Uterus (tissue), 4 donors: ENCODE results near the gene DAPK3. TPM values are rescaled to one million over a fixed set of nuclear protein-coding genes. Genes with fewer than 3 reads are reported as not detected.
"Not testable (repeated sequence)": the region's sequence is repeated elsewhere in the genome, so short reads cannot be mapped to it uniquely, and the experiment has no call there.

Experiments
- DNase-seq, 2 donors: peaks; one replicate each; pipeline ENCODE4 v3.0.0-alpha.2; 2019 to 2020
- H3K27ac ChIP-seq, 2 donors: fragments of 200-600 bp; sonication (generic); 1 replicate in 1 of 2; 2 replicates in 1 of 2; pipeline ENCODE4 v1.5.1; 2016 to 2018
- H3K27me3 ChIP-seq, 2 donors: fragments of 200-600 bp; sonication (generic); one replicate each; pipeline ENCODE4 v1.5.1; 2018 to 2019; ENCODE audit warnings: control low read depth in 1 of 2
- H3K36me3 ChIP-seq, 2 donors: fragments of 200-600 bp; sonication (generic); one replicate each; pipeline ENCODE4 v1.5.1; 2019; ENCODE audit warnings: control low read depth in 1 of 2
- H3K4me1 ChIP-seq, 2 donors: fragments of 200-600 bp; sonication (generic); one replicate each; pipeline ENCODE4 v1.5.1; 2018 to 2019; ENCODE audit warnings: control low read depth in 1 of 2
- H3K4me3 ChIP-seq, 2 donors: fragments of 200-600 bp; sonication (generic); 1 replicate in 1 of 2; 2 replicates in 1 of 2; pipeline ENCODE4 v1.5.1; 2018 to 2019; ENCODE audit warnings: mild to moderate bottlenecking in 1 of 2
- H3K9me3 ChIP-seq, 2 donors: fragments of 200-600 bp; sonication (generic); one replicate each; pipeline ENCODE4 v1.5.1; 2019; ENCODE audit warnings: control low read depth in 1 of 2
- CTCF ChIP-seq, 4 experiments: fragments of 200-600 bp in 2 of 4; fragments of 450-650 bp in 2 of 4; sonication (generic) in 2 of 4; IDR thresholded peaks; one replicate each; pipeline ENCODE4 v1.5.1; 2016 to 2019; ENCODE audit warnings: antibody characterized with exemption in 4 of 4, mild to moderate bottlenecking in 2 of 4, moderate library complexity in 1 of 4
- POLR2A ChIP-seq, 2 donors: fragments of 450-650 bp; IDR thresholded peaks; one replicate each; pipeline ENCODE4 v1.6.1; 2016; ENCODE audit warnings: antibody characterized with exemption in 2 of 2, mild to moderate bottlenecking in 1 of 2, moderate library complexity in 1 of 2
- intact Hi-C: fragments of 100-400 bp; cut with DNase I; formaldehyde crosslinking; loops from one replicate; pipeline ENCODE4 v1.15.1; 2023; ENCODE audit warnings: low total_unique reads
- total RNA-seq, 4 donors: library from RNA; depleted of rRNA in 3 of 4; stranded (reverse); fragments of >200 nt in 3 of 4; gene quantifications; one replicate each; pipeline versions ENCODE4 v1.1.0 to v1.2.4, GENCODE V29; 2014 to 2023
- donor health status: DM: yes; HTN: yes; CAD: no.

Gene DAPK3
- total RNA-seq, 4 donors from 2014 or later, result 7.1 to 119 (median 91.9) TPM

- H3K27me3 ChIP-seq, result no peaks in the 10 kb centered on the region
- TF ChIP-seq POLR2A (IDR thresholded peaks at IDR 0.05) (no peak), CTCF (IDR thresholded peaks at IDR 0.05) (no peak)
- no peak overlapping the region for H3K4me3 ChIP-seq
- H3K9me3 ChIP-seq, result no peaks in the 10 kb centered on the region
- DNase-seq, result no peak
- no peaks in the 10 kb centered on the region for H3K4me1 ChIP-seq
- H3K27ac ChIP-seq, result no peak overlapping the region
- no peaks in the 10 kb centered on the region for H3K36me3 ChIP-seq
- intact Hi-C loops, result no loop called here
Observed at GRCh38 chr19:3959766-3960131, 11.2 kb downstream of the DAPK3 start.

DNA sequence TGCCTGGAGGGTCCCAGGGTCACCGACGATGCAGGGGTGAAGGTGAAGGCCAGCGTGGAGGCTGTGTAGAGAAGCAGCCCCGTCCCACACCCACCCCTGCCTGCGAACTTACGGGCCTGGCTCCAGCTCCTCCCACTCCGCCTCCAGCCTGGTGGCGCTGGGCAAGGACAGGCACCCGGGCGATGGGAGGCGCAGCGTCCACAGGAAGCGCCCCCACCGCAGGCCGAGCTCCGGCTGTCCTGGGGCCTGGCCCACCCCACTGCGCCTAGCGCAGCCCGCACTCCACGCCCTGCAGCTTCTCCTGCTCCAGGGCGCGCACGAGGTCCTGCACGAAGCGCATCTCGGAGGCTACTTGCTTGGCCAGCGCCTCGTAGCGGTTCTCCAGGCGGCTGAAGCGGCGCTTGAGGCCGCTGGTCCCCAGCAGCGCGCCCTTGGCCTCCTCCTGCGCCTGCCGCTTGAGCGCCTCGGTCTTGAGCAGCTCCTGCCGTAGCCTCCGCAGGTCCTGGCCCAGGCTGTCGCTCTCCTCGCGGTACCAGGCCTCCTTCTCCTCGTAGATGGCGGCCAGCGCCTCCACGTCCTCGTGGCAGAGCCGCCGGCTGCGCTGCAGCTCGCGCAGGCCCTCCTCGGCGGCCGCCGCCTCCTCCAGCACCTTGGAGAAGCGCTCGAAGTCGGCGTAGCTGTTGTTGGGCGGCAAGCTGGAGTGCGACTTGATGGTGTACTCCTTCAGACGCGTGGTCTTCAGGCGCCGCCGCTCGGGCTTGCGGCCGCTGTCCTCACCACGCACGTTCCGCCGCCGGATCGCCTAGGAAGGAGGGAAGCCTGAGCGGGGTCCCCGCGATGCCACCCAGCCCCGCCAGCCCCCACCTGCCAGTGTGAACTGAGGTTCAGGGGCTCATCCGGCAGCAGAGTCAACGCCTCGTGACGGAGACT lies 11.8 kb downstream of the DAPK3 start:
- intact Hi-C loops, result no loop called here
- Histone ChIP-seq H3K27me3 (no peaks in the 10 kb centered on the region), H3K36me3 (no peaks in the 10 kb centered on the region), H3K4me3 (no peak overlapping the region), H3K4me1 (no peaks in the 10 kb centered on the region), H3K9me3 (no peaks in the 10 kb centered on the region), H3K27ac (no peak overlapping the region)
- DNase-seq, result no peak
- TF ChIP-seq POLR2A (IDR thresholded peaks at IDR 0.05), result no peak
- TF ChIP-seq CTCF (IDR thresholded peaks at IDR 0.05), result no peak

- H3K9me3 ChIP-seq, result no peaks in the 10 kb centered on the region
- intact Hi-C loops, result no loop called here
- H3K4me1 ChIP-seq, result no peaks in the 10 kb centered on the region
- TF ChIP-seq POLR2A (IDR thresholded peaks at IDR 0.05) (no peak), CTCF (IDR thresholded peaks at IDR 0.05) (no peak)
- no peak overlapping the region for H3K27ac ChIP-seq
- no peak overlapping the region for H3K4me3 ChIP-seq
- no peak for DNase-seq
- H3K27me3 ChIP-seq, result no peaks in the 10 kb centered on the region
- H3K36me3 ChIP-seq, result no peaks in the 10 kb centered on the region
Observed at GRCh38 chr19:3955688-3956087, 15.2 kb downstream of the DAPK3 start.

- H3K27me3 ChIP-seq, H3K4me1 ChIP-seq, intact Hi-C loops, H3K4me3 ChIP-seq, H3K9me3 ChIP-seq, DNase-seq, H3K27ac ChIP-seq, H3K36me3 ChIP-seq: not testable (repeated sequence)
Observed at GRCh38 chr19:3955276-3955675, 15.6 kb downstream of the DAPK3 start.

- no peaks in the 10 kb centered on the region for H3K36me3 ChIP-seq
- H3K27ac ChIP-seq, result no peak overlapping the region
- H3K27me3 ChIP-seq, result no peaks in the 10 kb centered on the region
- no peak overlapping the region for H3K4me3 ChIP-seq
- intact Hi-C loops, result no loop called here
- H3K4me1 ChIP-seq, result no peaks in the 10 kb centered on the region
- DNase-seq, result no peak
- TF ChIP-seq CTCF (IDR thresholded peaks at IDR 0.05) (no peak), POLR2A (IDR thresholded peaks at IDR 0.05) (no peak)
- H3K9me3 ChIP-seq, result no peaks in the 10 kb centered on the region
Observed at GRCh38 chr19:3954107-3954506, 16.8 kb downstream of the DAPK3 start.

DNA sequence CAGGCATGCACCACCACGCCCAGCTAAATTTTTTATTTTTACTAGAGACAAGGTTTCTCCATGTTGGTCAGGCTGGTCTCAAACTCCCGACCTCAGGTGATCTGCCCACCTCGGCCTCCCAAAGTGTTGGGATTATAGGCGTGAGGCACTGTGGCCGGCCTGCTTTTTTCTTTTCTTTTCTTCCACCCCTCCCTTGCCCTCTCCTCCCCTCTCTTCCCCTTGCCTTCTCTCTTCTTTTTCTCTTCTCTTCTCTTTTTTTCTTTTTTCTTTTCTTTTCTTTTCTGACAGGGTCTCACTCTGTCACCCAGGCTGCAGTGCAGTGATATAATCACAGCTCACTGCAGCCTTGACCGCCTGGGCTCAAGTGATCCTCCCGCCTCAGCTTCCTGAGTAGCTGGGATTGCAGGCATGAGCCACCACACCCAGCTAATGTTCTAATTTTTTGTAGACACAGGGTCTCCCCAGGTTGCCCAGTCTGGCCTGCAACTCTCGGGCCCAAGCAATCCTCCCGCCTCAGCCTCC lies 18.1 kb downstream of the DAPK3 start:
- DNase-seq, H3K27me3 ChIP-seq, H3K27ac ChIP-seq, intact Hi-C loops, H3K36me3 ChIP-seq, H3K9me3 ChIP-seq, H3K4me1 ChIP-seq, H3K4me3 ChIP-seq: not testable (repeated sequence)
